ACC112 (cell line): ENCODE measurements around the gene YTHDF1.

Experiments
- H2AFZ ChIP-seq: fragments of 200-600 bp; sonication (generic); one replicate; pipeline ENCODE4 v1.6.0; 2017; ENCODE audit warnings: antibody characterized with exemption, low read length; ENCODE audit not compliant: unreplicated experiment
- H3K27ac ChIP-seq: fragments of 200-600 bp; sonication (generic); 2 replicates; pipeline ENCODE4 v1.5.1; 2014; ENCODE audit warnings: low read depth, mild to moderate bottlenecking, antibody characterized with exemption, low read length, moderate library complexity
- H3K27me3 ChIP-seq: fragments of 200-600 bp; sonication (generic); 2 replicates; pipeline ENCODE4 v1.6.1; 2014; ENCODE audit warnings: mild to moderate bottlenecking, antibody characterized with exemption, low read length, moderate library complexity, mixed read lengths; ENCODE audit not compliant: insufficient read depth
- H3K36me3 ChIP-seq: fragments of 200-600 bp; sonication (generic); 2 replicates; pipeline ENCODE4 v1.6.1; 2016; ENCODE audit warnings: mild to moderate bottlenecking, antibody characterized with exemption, low read length, moderate library complexity, mixed read lengths; ENCODE audit not compliant: insufficient read depth
- H3K4me1 ChIP-seq: fragments of 200-600 bp; sonication (generic); one replicate; pipeline ENCODE4 v1.6.1; 2016; ENCODE audit warnings: low read length, mixed read lengths; ENCODE audit not compliant: insufficient read depth, unreplicated experiment, control insufficient read depth
- H3K4me3 ChIP-seq: fragments of 200-600 bp; sonication (generic); 2 replicates; pipeline ENCODE4 v1.5.1; 2014; ENCODE audit warnings: mild to moderate bottlenecking, low read depth, low read length
- H3K79me2 ChIP-seq: fragments of 200-600 bp; sonication (generic); one replicate; pipeline ENCODE4 v1.6.0; 2016; ENCODE audit warnings: low read length; ENCODE audit not compliant: control insufficient read depth, unreplicated experiment, insufficient read depth

YTHDF1 gene

DNA sequence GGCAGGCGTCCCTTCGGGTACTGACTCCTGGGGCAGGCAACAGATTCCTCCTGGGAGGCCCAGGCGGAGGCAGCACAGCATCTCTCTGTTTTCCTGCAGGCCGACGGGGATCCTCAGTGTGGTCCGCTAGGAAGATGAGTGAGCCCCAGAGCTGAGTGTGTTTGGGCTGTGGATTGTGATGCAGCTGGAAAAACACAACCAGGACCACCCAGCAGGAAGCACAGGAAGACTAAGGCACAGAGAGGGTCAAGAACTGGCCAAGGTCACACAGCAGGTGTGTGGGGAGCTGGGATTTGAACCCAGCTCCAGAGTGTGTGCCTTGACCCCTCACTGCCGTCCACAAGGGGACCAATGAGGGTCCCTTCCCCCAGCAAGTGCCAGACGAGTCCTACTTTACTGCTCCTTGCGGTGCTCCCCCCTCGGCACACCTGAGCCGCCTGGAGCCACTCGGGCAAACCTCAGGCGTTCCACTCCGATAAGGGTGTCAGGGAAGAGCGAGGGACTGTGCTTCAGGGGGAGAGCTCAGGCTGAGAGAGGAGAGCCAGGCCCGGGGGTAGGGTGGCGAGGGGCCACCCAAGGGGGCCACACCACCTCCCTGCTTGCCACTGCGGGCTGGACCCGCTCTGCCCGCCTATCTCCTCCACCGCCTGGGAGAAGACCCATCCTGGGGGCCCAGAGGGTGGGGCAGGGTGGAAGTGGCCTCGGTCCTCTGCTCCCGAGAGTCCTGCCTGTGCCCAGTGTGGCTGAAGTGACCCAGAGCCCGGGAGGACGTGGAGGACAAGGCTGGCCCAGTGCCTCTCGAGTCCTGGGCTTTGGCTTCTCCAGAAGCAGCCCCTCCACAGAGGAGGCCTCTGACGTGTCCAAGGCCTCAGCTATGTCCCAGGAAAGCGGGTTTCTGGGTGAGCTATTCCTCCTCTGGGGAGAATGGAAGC is 63.3 kb downstream of the YTHDF1 start:
- H3K4me1 ChIP-seq = peaks cover 3% of the 10 kb centered on the region
- H3K4me3 ChIP-seq = no peak overlapping the region
- no peak overlapping the region for H3K27ac ChIP-seq
- no peaks in the 10 kb centered on the region for H3K79me2 ChIP-seq
- H3K27me3 ChIP-seq = peaks cover 66% of the 10 kb centered on the region
- no peaks in the 10 kb centered on the region for H3K36me3 ChIP-seq
- H2AFZ ChIP-seq = no peak overlapping the region

DNA sequence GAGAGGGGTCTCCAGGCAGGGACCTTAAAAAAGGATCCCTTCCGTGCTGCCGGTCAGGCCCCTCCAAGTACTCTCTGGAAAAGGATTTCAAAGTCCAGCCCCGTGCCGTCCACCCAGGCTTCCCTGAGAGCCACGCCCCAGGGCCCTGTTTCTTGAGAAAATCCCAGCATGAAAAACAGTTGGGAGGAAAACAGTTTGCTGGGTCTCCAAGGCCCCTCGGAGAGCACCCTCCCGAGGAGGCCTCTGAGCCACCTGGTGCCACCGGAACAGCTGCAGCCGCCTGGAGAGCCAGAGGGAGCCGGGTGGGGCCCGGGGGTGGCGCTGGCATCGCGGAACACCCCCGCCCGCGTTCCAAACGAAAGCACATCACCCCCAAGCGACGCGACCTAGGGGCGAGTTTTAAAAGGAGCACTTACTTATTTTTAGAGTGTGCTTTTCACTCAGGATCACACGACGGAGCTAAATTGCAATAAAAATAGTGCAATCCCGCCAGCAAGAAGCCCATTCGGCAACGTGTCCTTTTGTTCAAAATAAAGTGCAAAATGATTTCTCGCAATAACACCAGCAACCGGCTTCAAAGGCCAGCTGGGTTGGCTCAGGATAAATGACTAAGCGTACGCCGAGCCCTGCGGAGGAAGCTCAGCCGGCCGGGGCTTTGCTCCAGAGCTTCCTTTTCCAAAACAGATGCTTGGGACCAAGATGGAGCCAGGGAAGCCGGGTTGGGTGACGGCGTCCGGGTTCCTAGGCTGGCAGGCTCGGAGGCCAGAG is 64.2 kb downstream of the YTHDF1 start:
- Histone ChIP-seq H3K4me3 (no peak overlapping the region), H2AFZ (no peak overlapping the region), H3K27me3 (peaks cover 73% of the 10 kb centered on the region), H3K4me1 (peaks cover 3% of the 10 kb centered on the region), H3K79me2 (no peaks in the 10 kb centered on the region), H3K36me3 (no peaks in the 10 kb centered on the region), H3K27ac (no peak overlapping the region)

DNA sequence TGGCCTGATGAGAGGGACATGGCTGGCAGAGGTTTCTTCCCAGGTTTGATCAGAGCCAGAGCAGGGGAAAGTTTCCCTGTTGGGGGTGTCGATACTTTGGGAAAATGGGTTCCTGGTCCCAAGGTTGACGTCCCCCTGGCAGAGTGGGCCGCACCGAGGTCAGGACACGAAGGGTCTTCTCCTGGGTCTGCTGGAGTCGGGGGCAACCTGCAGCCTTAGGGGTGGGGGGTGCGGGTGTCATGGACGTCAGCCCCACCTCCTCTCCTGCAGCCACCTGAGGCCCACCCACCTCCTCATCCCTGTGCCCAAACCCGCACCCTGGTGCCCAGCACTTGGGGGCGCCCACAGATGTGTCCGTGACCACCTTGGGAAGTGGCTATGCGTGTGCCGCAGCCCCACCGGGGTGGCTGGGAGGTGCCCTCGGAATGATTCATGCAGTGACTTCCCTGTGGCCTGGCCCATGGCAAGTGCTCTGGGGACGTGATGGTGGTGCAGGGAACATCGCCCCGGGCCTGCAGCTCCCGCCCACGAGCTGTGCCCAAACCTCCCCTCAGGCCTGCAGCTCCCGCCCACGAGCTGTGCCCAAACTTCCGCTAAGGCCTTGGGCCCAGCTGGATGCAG is 64.9 kb downstream of the YTHDF1 start:
- Histone ChIP-seq H2AFZ (no peak overlapping the region), H3K79me2 (no peaks in the 10 kb centered on the region), H3K4me1 (no peaks in the 10 kb centered on the region), H3K4me3 (no peak overlapping the region), H3K27me3 (peaks cover 74% of the 10 kb centered on the region), H3K36me3 (no peaks in the 10 kb centered on the region), H3K27ac (no peak overlapping the region)

DNA sequence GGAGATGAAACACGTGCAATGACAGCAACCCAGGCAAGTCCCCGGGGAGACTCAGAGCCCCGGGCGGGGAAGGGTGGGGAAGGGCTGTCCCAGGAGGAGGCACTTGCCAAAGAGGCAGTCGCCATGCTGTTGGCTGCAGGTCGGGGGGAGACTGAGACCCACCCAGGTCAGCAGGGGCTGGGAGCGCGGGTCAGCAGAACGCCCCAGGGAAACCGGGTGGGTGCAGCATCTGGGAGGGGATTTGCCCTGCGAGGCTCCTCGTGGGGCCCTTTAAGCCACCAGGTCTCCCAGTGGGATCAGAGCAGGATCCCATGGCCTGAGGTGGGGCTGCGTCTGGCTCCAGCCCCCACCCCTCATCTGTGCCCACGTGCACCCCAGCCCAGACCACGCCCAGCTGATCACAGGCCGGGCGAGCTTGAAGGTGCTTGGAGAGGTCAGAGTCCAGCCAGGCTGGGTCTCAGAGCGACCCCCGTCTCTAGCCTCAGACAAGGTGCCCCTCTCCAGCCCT is 65.5 kb downstream of the YTHDF1 start:
- H3K36me3 ChIP-seq = no peaks in the 10 kb centered on the region
- H3K27ac ChIP-seq = no peak overlapping the region
- H3K4me3 ChIP-seq = no peak overlapping the region
- peaks cover 74% of the 10 kb centered on the region for H3K27me3 ChIP-seq
- H3K79me2 ChIP-seq = no peaks in the 10 kb centered on the region
- H2AFZ ChIP-seq = no peak overlapping the region
- no peaks in the 10 kb centered on the region for H3K4me1 ChIP-seq

DNA sequence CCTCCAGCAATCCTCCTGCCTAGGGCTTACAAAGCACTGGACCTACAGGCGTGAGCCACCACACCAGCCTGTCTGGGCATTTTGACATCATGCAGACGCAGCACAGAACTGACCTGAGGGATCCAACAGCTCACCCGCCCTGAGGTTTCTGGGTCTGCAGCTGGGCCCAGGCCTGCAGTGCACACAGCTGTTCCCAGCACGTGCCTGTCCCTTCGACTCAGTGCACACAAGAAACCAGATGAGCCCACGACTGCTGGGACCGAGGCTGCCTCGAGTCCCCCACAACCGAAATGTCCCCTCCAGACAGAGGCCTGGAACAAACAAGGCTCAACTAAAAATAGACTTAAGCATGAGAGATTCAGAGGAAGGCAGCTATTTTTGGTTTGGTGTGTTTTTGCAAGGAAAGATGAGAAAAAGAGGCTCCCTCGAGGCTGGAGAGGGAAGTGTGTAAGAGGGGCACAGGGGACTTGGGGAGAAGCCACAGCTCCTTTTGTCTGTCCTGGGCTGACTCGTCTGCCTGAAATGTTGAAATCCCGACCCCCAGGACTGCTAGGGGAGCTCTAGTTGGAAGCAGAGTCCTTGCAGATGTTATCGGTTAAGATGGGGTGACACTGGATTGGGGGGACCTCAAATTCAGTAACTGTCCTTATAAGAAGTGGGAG is 66.3 kb downstream of the YTHDF1 start:
- Histone ChIP-seq H2AFZ (no peak overlapping the region), H3K4me3 (no peak overlapping the region), H3K36me3 (no peaks in the 10 kb centered on the region), H3K79me2 (no peaks in the 10 kb centered on the region), H3K27me3 (peaks cover 75% of the 10 kb centered on the region), H3K4me1 (no peaks in the 10 kb centered on the region), H3K27ac (no peak overlapping the region)

DNA sequence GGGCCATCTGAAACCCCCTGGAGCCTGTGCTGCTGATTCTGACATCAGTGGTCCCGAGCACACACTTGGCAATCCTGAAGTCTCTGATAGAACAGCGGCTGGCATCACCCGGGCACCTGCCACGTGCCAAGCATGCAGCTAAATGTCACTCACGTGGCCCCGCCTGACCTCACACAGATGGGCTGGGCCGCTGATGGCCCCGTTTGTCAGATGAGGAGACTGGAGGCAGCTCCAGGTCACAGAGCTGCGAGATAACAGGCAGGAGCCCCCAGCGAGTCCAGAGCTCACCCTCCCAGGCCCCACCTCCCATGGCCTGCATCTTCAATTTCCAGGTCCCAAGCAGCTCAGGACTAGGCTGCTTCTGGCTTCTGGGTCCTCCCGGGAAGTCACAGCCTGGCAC is 67.2 kb downstream of the YTHDF1 start:
- H3K27me3 ChIP-seq = peaks cover 75% of the 10 kb centered on the region
- no peak overlapping the region for H3K4me3 ChIP-seq
- no peak overlapping the region for H2AFZ ChIP-seq
- H3K4me1 ChIP-seq = no peaks in the 10 kb centered on the region
- H3K27ac ChIP-seq = no peak overlapping the region
- H3K79me2 ChIP-seq = no peaks in the 10 kb centered on the region
- no peaks in the 10 kb centered on the region for H3K36me3 ChIP-seq

DNA sequence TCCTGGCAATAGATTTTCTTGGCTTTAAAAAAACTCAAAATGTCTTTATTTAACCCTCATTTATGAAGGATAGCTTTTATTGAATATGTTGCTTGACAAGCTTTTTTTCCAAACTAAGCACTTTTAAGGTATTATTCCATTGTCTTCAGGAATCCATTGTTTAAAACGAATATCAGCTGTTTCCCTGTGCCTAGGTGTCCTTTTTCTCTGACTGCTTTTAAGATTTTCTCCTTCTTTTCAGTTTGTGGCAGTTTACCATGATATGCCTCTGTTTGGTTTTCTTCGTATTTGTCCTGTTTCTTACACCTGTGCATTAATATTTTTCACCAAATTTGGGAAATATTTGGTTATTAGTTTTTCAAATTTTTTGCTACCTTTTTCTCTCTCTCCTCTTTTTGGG is 68.4 kb downstream of the YTHDF1 start:
- Histone ChIP-seq H3K27ac (no peak overlapping the region), H3K4me1 (no peaks in the 10 kb centered on the region), H2AFZ (no peak overlapping the region), H3K27me3 (peaks cover 74% of the 10 kb centered on the region), H3K4me3 (no peak overlapping the region), H3K79me2 (no peaks in the 10 kb centered on the region), H3K36me3 (no peaks in the 10 kb centered on the region)
